GM10266 (cell line): ENCODE data around the gene ELF3.

Source experiments
- DNase-seq: peaks from one replicate; pipeline ENCODE4 v3.0.0; 2012; ENCODE audit errors: extremely low spot score
- TF ChIP-seq, protein P1 (sequence below): IDR thresholded peaks from 2 replicates; pipeline ENCODE4 v1.5.1; 2012; ENCODE audit warnings: mild to moderate bottlenecking, low read depth; ENCODE audit not compliant: control insufficient read depth, insufficient read depth; ENCODE audit errors: missing control alignments

Gene ELF3

DNA sequence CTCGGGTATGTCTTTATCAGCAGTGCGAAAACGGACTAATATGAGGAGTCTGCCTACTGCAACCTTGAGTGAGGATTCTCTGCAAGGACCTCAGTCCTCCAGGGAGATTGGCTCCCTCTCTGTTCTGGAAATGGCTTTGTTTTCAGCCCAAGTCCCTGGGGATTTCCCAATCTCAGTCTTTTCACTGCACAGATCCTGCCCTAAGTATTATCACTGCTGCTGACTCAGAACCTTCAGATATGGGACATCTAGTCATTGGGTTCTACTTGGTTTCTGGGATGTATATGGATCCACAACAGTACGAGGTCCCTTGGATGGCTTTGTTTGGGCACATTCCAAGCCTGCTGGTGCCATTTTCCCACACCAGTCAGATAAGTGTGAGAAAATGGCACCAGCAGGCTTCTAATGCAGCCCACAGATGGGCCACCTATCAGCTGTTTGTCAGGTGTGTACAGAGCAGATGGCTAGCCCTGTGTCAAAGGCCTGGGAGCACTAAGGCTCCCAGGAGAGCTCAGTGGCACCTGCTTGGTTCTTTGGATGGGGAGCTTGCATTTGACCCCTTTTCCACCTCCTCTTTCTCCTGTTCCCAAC, 27.4 kb downstream of the ELF3 start:
- no peak for DNase-seq
- TF ChIP-seq, protein P1, sequence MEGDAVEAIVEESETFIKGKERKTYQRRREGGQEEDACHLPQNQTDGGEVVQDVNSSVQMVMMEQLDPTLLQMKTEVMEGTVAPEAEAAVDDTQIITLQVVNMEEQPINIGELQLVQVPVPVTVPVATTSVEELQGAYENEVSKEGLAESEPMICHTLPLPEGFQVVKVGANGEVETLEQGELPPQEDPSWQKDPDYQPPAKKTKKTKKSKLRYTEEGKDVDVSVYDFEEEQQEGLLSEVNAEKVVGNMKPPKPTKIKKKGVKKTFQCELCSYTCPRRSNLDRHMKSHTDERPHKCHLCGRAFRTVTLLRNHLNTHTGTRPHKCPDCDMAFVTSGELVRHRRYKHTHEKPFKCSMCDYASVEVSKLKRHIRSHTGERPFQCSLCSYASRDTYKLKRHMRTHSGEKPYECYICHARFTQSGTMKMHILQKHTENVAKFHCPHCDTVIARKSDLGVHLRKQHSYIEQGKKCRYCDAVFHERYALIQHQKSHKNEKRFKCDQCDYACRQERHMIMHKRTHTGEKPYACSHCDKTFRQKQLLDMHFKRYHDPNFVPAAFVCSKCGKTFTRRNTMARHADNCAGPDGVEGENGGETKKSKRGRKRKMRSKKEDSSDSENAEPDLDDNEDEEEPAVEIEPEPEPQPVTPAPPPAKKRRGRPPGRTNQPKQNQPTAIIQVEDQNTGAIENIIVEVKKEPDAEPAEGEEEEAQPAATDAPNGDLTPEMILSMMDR = no peak

DNA sequence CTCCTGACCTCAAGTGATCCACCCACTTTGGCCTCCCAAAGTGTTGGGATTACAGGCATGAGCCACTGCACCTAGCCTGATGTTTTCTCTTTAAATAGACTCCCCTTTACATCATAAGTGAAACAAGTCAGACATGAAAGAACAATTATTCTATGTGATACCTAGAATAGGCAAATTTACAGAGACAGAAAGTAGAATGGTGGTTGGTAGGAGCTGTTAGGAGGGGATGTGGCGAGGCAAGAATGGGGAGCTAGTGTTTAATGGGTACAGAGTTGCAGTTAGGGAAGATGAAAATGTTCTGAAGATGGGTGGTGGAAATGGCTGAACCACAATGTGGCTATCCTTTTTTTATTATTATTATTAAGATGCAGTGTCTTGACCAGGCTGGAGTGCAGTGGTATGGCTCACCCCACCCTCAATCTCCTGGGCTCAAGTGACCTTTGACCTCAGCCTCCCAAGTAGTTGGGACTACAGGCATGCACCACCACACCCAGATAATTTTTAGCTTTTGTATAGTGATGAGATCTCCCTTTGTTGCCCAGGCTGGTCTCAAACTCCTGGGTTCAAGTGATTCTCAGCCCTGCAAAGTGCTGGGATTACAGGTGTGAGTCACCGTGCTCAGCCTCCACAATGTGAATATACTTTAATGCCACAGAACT, 28.4 kb downstream of the ELF3 start:
- TF ChIP-seq, protein P1 = no peak
- DNase-seq = no peak

DNA sequence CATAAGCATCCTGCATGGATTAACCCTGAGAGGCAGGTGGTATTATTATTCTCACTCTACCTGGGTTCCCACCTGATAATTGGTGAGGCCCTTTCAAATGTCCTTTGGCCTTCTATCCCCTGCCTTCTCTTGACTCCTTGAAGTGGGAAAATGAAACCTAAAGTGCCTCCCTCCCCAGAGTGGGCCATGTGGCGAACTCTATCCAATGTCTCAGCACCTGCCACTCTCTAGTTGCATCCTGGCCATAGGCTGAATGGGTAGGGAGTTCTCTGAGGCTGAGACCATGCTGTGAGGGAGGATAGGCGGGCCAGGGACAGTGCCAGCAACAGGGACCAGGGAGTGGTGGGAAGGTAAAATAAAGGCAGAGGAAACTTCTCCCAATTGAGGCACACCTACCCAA, 35.3 kb downstream of the ELF3 start:
- TF ChIP-seq, protein P1 = no peak
- DNase-seq = no peak

DNA sequence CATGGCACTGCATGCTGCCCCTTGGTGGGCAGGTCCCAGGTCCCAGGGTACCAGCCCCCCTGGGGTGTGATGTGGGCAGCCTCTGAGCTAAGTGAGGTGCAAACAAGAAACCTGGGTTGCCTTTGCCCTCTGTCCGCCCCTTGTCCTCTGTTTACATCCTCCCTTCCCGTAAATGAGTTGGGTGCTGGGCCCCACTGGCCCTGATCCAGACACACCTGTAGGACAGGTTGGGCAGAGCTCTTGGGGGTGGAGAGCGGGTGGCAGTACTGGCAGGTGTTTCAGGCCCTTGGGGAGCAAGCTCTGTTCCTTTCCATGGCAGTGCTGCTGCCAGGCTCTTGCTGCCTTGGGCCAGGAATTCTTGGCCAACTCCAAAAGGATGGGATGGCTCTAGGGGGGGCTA, 35.8 kb downstream of the ELF3 start:
- TF ChIP-seq, protein P1 = no peak
- no peak for DNase-seq

DNA sequence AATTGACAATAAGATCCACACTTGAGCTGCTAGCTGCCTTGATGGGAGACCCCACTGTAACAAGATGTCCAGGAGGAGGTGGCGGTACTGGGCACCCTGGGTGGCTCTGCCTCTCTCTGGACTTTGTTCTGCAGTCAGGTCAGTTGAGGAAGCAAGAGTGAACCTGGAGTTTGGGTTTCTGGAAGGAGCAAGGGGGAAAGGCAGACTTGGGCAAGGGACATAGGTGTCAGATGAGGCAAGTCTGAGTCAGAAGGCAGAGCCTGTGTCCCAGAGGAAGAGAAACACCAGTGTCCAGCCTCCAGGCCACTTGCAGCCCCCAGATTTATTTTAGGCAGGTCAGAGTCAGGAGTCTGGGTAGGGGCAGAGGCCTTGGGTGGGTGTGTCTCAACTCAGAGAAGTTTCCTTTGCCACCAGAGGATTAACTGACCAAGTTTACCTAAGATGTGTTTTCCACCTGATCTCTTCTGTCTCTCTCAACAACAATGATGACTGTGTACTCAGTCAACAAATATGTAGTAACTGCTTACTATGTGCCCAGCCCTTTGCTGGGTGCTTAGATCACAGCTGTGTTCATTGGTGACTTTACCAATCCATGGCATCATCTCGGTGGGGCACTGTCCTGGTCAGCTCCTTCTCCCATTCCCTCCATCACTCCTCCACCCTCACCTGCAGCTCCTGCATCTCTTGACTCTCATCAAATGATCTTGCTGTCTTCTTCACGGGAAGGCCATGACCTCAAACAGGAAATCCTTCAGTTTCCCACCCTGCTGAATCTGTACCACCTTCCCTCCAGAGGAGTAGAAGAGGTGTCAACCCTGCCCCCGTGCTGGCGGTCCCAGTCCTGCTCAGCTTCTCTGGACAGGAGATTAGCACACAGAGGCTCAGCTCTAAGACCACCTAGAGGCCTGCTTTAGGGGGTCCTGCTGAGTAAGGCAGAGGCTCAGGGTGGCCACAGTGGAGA, 36.6 kb downstream of the ELF3 start:
- TF ChIP-seq, protein P1 = no peak
- no peak for DNase-seq

DNA sequence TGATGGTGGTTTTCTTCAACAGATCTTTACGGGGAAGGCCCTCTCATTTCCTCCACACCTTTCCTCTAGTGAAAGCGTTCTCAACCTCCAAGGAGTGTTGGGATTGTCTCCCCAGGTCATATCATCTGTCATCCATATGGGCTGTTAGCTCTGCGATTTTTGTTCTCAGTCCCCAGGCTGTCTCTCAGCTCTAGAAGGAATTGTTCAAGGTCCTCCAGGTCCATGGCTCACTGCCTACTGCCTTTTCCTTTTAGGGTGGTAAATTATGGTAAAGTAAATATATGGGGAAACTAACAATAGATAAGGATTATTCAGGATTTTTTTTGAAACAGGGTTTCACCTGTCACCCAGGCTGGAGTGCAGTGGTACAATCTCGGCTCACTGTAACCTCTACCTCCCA, 37.6 kb downstream of the ELF3 start:
- TF ChIP-seq, protein P1 = no peak
- DNase-seq = no peak
